HepG2 (cell line): ENCODE measurements around the gene TUBA4A. TPM values are rescaled to one million over a fixed set of nuclear protein-coding genes. Genes with fewer than 3 reads are reported as not detected.

ENCODE experiments used
- ATF7-NPFF ChIP-seq: sonication (generic); formaldehyde crosslinking; IDR thresholded peaks from 2 replicates; pipeline ENCODE4 v1.8.1; 2023; ENCODE audit warnings: mild to moderate bottlenecking, low read depth, missing genetic modification reagents, moderate library complexity
- CSRNP2 ChIP-seq: sonication (generic); formaldehyde crosslinking; conservative IDR thresholded peaks from 2 replicates; pipeline ENCODE4 v1.8.0; 2022; ENCODE audit warnings: low read depth, missing genetic modification reagents
- ESRRA ChIP-seq: sonication (generic); formaldehyde crosslinking; IDR thresholded peaks from 2 replicates; pipeline ENCODE4 v1.5.1; 2020; ENCODE audit warnings: mild to moderate bottlenecking, low read depth, missing genetic modification reagents
- FOXK1 ChIP-seq: sonication (generic); formaldehyde crosslinking; IDR thresholded peaks from 2 replicates; pipeline ENCODE4 v1.4.0; 2020; ENCODE audit warnings: low read depth, missing genetic modification reagents, borderline replicate concordance
- HNF4A ChIP-seq: sonication (generic); formaldehyde crosslinking; IDR thresholded peaks from 2 replicates; pipeline ENCODE4 v1.4.0; 2020; ENCODE audit warnings: missing genetic modification reagents
- KDM3A ChIP-seq: IDR thresholded peaks from 2 replicates; pipeline ENCODE4 v1.6.1; 2018; ENCODE audit warnings: low read depth, missing compliant biosample characterization
- MAX ChIP-seq: IDR thresholded peaks from 2 replicates; pipeline ENCODE4 v1.6.1; 2012; ENCODE audit warnings: inconsistent platforms
- NBN ChIP-seq: fragments of 450-650 bp; conservative IDR thresholded peaks from 2 replicates; pipeline ENCODE4 v1.6.1; 2017
- PHF21A ChIP-seq: sonication (generic); formaldehyde crosslinking; IDR thresholded peaks from 2 replicates; pipeline ENCODE4 v1.5.0; 2020; ENCODE audit warnings: mild to moderate bottlenecking, missing genetic modification reagents
- TAF15 ChIP-seq: fragments of 200-400 bp; formaldehyde crosslinking; IDR thresholded peaks from one replicate; pipeline ENCODE4 v1.6.1; 2018; ENCODE audit warnings: mild to moderate bottlenecking, low read depth, low read length; ENCODE audit not compliant: poor library complexity, severe bottlenecking
- TARDBP ChIP-seq: sonication (generic); formaldehyde crosslinking; IDR thresholded peaks from 2 replicates; pipeline ENCODE4 v1.8.0; 2022; ENCODE audit warnings: mild to moderate bottlenecking, missing genetic modification reagents
- TEAD3 ChIP-seq: optimal IDR thresholded peaks from 2 replicates; pipeline ENCODE3; 2016; ENCODE audit warnings: borderline replicate concordance
- TGIF2 ChIP-seq: IDR thresholded peaks from 2 replicates; pipeline ENCODE4 v1.6.1; 2016; ENCODE audit warnings: control low read depth, missing compliant biosample characterization
- ZFY ChIP-seq: sonication (generic); formaldehyde crosslinking; IDR thresholded peaks from 2 replicates; pipeline ENCODE4 v1.4.0; 2020; ENCODE audit warnings: missing genetic modification reagents
- ZNF337 ChIP-seq: sonication (generic); formaldehyde crosslinking; IDR thresholded peaks from 2 replicates; pipeline ENCODE4 v1.5.1; 2020; ENCODE audit warnings: missing genetic modification reagents, low read depth, mild to moderate bottlenecking, borderline replicate concordance
- ZNF510 ChIP-seq: sonication (generic); formaldehyde crosslinking; IDR thresholded peaks from 2 replicates; pipeline ENCODE4 v1.4.0; 2020; ENCODE audit warnings: low read depth, mild to moderate bottlenecking, missing genetic modification reagents
- ZNF572 ChIP-seq: sonication (generic); formaldehyde crosslinking; IDR thresholded peaks from 2 replicates; pipeline ENCODE4 v1.5.1; 2020; ENCODE audit warnings: mild to moderate bottlenecking, missing genetic modification reagents
- ZNF746 ChIP-seq: sonication (generic); formaldehyde crosslinking; IDR thresholded peaks from 2 replicates; pipeline ENCODE4 v1.8.0; 2022; ENCODE audit warnings: mild to moderate bottlenecking, missing genetic modification reagents
- ZNF850 ChIP-seq: sonication (generic); formaldehyde crosslinking; conservative IDR thresholded peaks from 2 replicates; pipeline ENCODE4 v1.9.0; 2021; ENCODE audit warnings: mild to moderate bottlenecking, missing genetic modification reagents
- ZXDC ChIP-seq: sonication (generic); formaldehyde crosslinking; IDR thresholded peaks from 2 replicates; pipeline ENCODE4 v1.5.0; 2020; ENCODE audit warnings: mild to moderate bottlenecking, missing genetic modification reagents
- polyA plus RNA-seq, 8 experiments: library from polyadenylated mRNA; depleted of rRNA in 3 of 8; stranded (reverse) in 7 of 8; unstranded in 1 of 8; fragments of >200 nt; fragmentation: Illumina TruSeq in 4 of 8; extraction: Trizol in 4 of 8; gene quantifications; 2 replicates each; pipeline versions ENCODE4 v1.2.1 to v1.2.3, GENCODE V29; 2011 to 2016; ENCODE audit warnings: low read depth in 4 of 8, missing spikeins in 1 of 8, mixed read lengths in 1 of 8; ENCODE audit not compliant: insufficient read depth in 1 of 8
- total RNA-seq, 5 experiments: library from RNA; depleted of rRNA; stranded (reverse); fragments of >200 nt; fragmentation: Illumina TruSeq; extraction: Trizol; gene quantifications; 2 replicates each; pipeline ENCODE4 v1.2.3, GENCODE V29; 2016; ENCODE audit warnings: low read depth in 1 of 5
- TF ChIP-seq, protein P1 (sequence below): conservative IDR thresholded peaks from 2 replicates; pipeline ENCODE4 v1.6.1; 2018; ENCODE audit warnings: missing genetic modification reagents
- TF ChIP-seq, protein P2 (sequence below): sonication (generic); IDR thresholded peaks from 2 replicates; pipeline ENCODE4 v1.6.1; 2016; ENCODE audit warnings: low read depth, borderline replicate concordance

Gene TUBA4A
- total and polyA plus RNA-seq, 2 of the 13 experiments (the other 11 are each of a cell fraction or from before 2014, with no cell fraction given), result 1.3 to 12.7 TPM

DNA sequence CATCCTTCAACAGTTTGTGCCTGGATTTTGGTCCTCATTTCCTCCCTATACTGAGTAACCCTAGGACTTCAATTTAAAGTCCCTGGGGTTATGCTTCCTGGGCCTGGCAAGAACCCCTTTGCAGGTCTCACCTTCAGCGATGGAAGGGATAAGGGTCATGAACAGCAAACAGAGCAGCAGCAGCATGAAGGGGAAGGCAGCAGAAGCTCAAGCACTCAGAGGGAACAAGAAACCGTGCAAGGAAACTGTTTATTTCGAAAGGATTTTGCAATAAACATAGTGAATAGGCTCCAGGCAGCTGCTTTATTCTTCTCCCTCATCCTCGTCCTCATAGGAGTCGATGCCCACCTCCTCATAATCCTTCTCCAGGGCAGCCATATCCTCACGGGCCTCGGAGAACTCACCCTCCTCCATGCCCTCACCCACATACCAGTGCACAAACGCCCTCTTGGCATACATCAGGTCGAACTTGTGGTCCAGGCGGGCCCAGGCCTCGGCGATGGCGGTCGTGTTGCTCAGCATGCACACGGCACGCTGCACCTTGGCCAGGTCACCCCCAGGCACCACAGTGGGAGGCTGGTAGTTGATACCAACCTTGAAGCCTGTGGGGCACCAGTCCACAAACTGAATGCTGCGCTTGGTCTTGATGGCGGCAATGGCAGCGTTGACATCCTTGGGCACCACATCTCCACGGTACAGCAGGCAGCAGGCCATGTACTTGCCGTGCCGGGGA is 3.5 kb downstream of the TUBA4A start (continued):
- peak; percentile 11; the same call in 1 of the 2 replicates for TF ChIP-seq FOXK1 (CRISPR knock-in tag)
- TF ChIP-seq, protein P1, sequence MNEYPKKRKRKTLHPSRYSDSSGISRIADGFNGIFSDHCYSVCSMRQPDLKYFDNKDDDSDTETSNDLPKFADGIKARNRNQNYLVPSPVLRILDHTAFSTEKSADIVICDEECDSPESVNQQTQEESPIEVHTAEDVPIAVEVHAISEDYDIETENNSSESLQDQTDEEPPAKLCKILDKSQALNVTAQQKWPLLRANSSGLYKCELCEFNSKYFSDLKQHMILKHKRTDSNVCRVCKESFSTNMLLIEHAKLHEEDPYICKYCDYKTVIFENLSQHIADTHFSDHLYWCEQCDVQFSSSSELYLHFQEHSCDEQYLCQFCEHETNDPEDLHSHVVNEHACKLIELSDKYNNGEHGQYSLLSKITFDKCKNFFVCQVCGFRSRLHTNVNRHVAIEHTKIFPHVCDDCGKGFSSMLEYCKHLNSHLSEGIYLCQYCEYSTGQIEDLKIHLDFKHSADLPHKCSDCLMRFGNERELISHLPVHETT, result no peak
- TF ChIP-seq, protein P2, sequence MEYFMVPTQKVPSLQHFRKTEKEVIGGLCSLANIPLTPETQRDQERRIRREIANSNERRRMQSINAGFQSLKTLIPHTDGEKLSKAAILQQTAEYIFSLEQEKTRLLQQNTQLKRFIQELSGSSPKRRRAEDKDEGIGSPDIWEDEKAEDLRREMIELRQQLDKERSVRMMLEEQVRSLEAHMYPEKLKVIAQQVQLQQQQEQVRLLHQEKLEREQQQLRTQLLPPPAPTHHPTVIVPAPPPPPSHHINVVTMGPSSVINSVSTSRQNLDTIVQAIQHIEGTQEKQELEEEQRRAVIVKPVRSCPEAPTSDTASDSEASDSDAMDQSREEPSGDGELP, result no peak
- no peak for TF ChIP-seq ZNF337 (CRISPR knock-in tag)
- TF ChIP-seq CSRNP2 (CRISPR knock-in tag), result no peak
- TF ChIP-seq ZNF746 (CRISPR knock-in tag), result no peak
- TF ChIP-seq PHF21A (CRISPR knock-in tag), result no peak
- TF ChIP-seq ATF7-NPFF (CRISPR knock-in tag), result no peak
- TF ChIP-seq HNF4A (CRISPR knock-in tag), result no peak
- no peak for TF ChIP-seq TGIF2 (CRISPR knock-in tag)
- TF ChIP-seq TARDBP (CRISPR knock-in tag), result no peak
- no peak for TF ChIP-seq KDM3A (CRISPR knock-in tag)
- no peak for TF ChIP-seq ESRRA (CRISPR knock-in tag)
- peak; percentile 62; the same call in 1 of the 2 replicates for TF ChIP-seq ZNF572 (CRISPR knock-in tag)
- no peak for TF ChIP-seq TEAD3
- no peak for TF ChIP-seq NBN
- no peak for TF ChIP-seq TAF15
- TF ChIP-seq ZNF510 (CRISPR knock-in tag), result no peak
- no peak for TF ChIP-seq ZFY (CRISPR knock-in tag)
- no peak for TF ChIP-seq ZNF850 (CRISPR knock-in tag)
- 0 out of 2 replicates have a peak, but pooled peaks have one; percentile 12 for TF ChIP-seq MAX
- no peak for TF ChIP-seq ZXDC (CRISPR knock-in tag)
